Adrenal gland (tissue), 12 donors: Measurements from ENCODE around the gene FBXL20. TPM values are rescaled to one million over a fixed set of nuclear protein-coding genes. Genes with fewer than 3 reads are reported as not detected.

Experiments used
- DNase-seq, 7 donors: peaks; one replicate each; pipeline ENCODE4 v3.0.0-alpha.2; 2019 to 2020
- H3K27ac ChIP-seq, 5 donors: fragments of 200-600 bp; sonication (generic) in 4 of 5; 1 replicate in 3 of 5; 2 replicates in 2 of 5; pipeline versions ENCODE4 v1.5.1 to v1.8.0; 2016 to 2020; ENCODE audit warnings: mild to moderate bottlenecking in 1 of 5
- H3K27me3 ChIP-seq: fragments of 200-600 bp; 2 replicates; pipeline ENCODE4 v1.8.0; 2021
- H3K36me3 ChIP-seq, 2 donors: fragments of 200-600 bp; replicated peaks in 1 of 2; 1 replicate in 1 of 2; 2 replicates in 1 of 2; pipeline versions ENCODE4 v1.5.1 to v1.8.0; 2018 to 2022
- H3K4me1 ChIP-seq, 2 donors: fragments of 200-600 bp; replicated peaks in 1 of 2; 1 replicate in 1 of 2; 2 replicates in 1 of 2; pipeline versions ENCODE4 v1.5.1 to v1.8.0; 2018 to 2021
- H3K4me3 ChIP-seq, 4 donors: fragments of 200-600 bp; sonication (generic) in 3 of 4; one replicate each; pipeline ENCODE4 v1.5.1; 2016 to 2018
- H3K9me3 ChIP-seq, 3 donors: fragments of 200-600 bp; sonication (generic) in 1 of 3; replicated peaks in 1 of 3; 1 replicate in 2 of 3; 2 replicates in 1 of 3; pipeline versions ENCODE4 v1.5.1 to v1.8.0; 2016 to 2021
- CTCF ChIP-seq, 6 experiments: fragments of 450-650 bp in 4 of 6; fragments of 200-600 bp in 2 of 6; sonication (generic) in 1 of 6; IDR thresholded peaks; 1 replicate in 5 of 6; 2 replicates in 1 of 6; pipeline versions ENCODE4 v1.5.1 to v1.8.0; 2016 to 2021; ENCODE audit warnings: antibody characterized with exemption in 6 of 6, mild to moderate bottlenecking in 2 of 6, moderate library complexity in 1 of 6
- POLR2A ChIP-seq, 2 donors: fragments of 450-650 bp; IDR thresholded peaks; one replicate each; pipeline ENCODE4 v1.6.1; 2017; ENCODE audit warnings: antibody characterized with exemption in 2 of 2, mild to moderate bottlenecking in 2 of 2, moderate library complexity in 1 of 2
- WGBS, 4 donors: extraction: QIAGEN DNeasy Blood & Tissue Kit in 2 of 4; methylation state at CpG; one replicate each; pipeline versions ENCODE4 v1.1.5 to v1.1.7; 2013 to 2017; 5-methylcytosine and 5-hydroxymethylcytosine counted together
- intact Hi-C, 2 donors: fragments of 100-400 bp; cut with DNase I; formaldehyde crosslinking; loops; one replicate each; pipeline versions ENCODE4 v1.14.1 to v1.15.0; 2022 to 2023
- polyA plus RNA-seq, 3 donors: library from polyadenylated mRNA; stranded (reverse); fragments of 200-250 nt in 2 of 3; fragments of 350-450 nt in 1 of 3; fragmentation: Illumina TruSeq in 1 of 3; extraction: RNeasy Lipid Tissue Mini Kit (QIAGEN cat#74804) in 1 of 3; gene quantifications; one replicate each; pipeline ENCODE4 v1.2.3, GENCODE V29; 2013 to 2014
- total RNA-seq, 9 donors: library from RNA; depleted of rRNA in 4 of 9; stranded (reverse); fragments of >200 nt in 4 of 9; fragments of 120-200 nt in 1 of 9; fragmentation: NEBNext Ultra II Directional in 1 of 9; extraction: Animal tissue kit (Norgen Biotek cat#: 25700) in 1 of 9; gene quantifications; one replicate each; pipeline versions ENCODE4 v1.1.0 to v1.2.4, GENCODE V29; 2013 to 2023
- donor health status: healthy with polysubstance abuse.
- donor health status: Bipolar disorder and iron deficiency.
- donor health status: DM: yes; HTN: yes; CAD: no.
- donor health status: DM: no; HTN: no; CAD: no.
- donor health status: DM: no; HTN: no; CAD: no.
- donor health status: DM: yes; HTN: yes; CAD: no.

The FBXL20 gene
- total and polyA plus RNA-seq, 12 donors: 3.7 to 41.5 (median 17.3) TPM

DNA sequence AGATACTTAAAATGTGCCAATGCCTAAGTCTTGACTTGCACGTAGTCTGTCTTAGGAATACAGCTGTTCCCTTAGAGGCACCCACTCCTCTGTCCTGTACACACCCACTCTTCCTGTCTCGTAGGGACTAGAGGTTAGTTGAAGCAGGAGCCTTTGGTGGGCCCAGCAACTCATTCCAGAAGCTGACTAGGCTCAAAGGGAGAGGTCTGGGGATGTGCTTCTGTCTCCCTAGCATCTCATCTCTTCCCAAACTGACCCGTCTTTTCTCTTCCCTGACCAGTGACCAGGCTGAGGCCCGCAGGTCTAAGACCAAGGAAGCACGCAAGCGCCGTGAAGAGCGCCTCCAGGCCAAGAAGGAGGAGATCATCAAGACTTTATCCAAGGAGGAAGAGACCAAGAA is 197.2 kb downstream of the FBXL20 start:
- intact Hi-C loops: no loop called here
- WGBS, 4 donors: 80 to 85% (median 84%) methylated on average over 8 of the region's 8 CpGs
- Histone ChIP-seq H3K9me3 (no peaks in the 10 kb centered on the region), H3K27ac (no peak overlapping the region), H3K4me1 (peaks cover 16 to 32% of the 10 kb centered on the region in 2 donors), H3K36me3 (peaks cover 0 to 42% of the 10 kb centered on the region in 2 donors), H3K27me3 (no peaks in the 10 kb centered on the region), H3K4me3 (no peak overlapping the region)
- no peak for DNase-seq
- TF ChIP-seq POLR2A (IDR thresholded peaks at IDR 0.05) (no peak), CTCF (IDR thresholded peaks at IDR 0.05) (no peak)

Other genes with a start within 250 kb of the FBXL20 start
- gene PLXDC1, start 250.0 kb downstream of the FBXL20 start, total RNA-seq: 1 to 10 TPM; 1.3 to 5.0 (median 3.3) TPM
- gene PLXDC1, start 250.0 kb downstream of the FBXL20 start, polyA plus RNA-seq: 1 to 10 TPM; 1.5 to 5.6 (median 4.8) TPM
- not detected for gene ARL5C, start 235.5 kb downstream of the FBXL20 start, total RNA-seq
- not detected for gene ARL5C, start 235.5 kb downstream of the FBXL20 start, polyA plus RNA-seq
- gene CACNB1, start 204.0 kb downstream of the FBXL20 start, total RNA-seq: 1 to 10 TPM in 8 of 9 donors, under 1 TPM in 1; 0.85 to 9.1 (median 5.6) TPM
- 10 to 100 TPM in 2 of 3 donors, 1 to 10 TPM in 1; 3.8 to 28.8 (median 10.5) TPM for gene CACNB1, start 204.0 kb downstream of the FBXL20 start, polyA plus RNA-seq
- gene RPL19, start 201.3 kb downstream of the FBXL20 start, total RNA-seq: 1,000 to 10,000 TPM; 1,513 to 2,859 (median 2,411) TPM
- gene RPL19, start 201.3 kb downstream of the FBXL20 start, polyA plus RNA-seq: 1,000 to 10,000 TPM; 2,256 to 4,908 (median 2,700) TPM
- 1 to 10 TPM in 1 of 9 donors, under 1 TPM in 3, not detected in 5; 0.22 to 1.1 (median 0.60) TPM for gene STAC2, start 175.7 kb downstream of the FBXL20 start, total RNA-seq
- gene STAC2, start 175.7 kb downstream of the FBXL20 start, polyA plus RNA-seq: 1 to 10 TPM in 1 of 3 donors, under 1 TPM in 2; 0.48 to 1.0 (median 0.48) TPM
- 10 to 100 TPM; 13.5 to 29.4 (median 26.4) TPM for gene MED1, start 49.6 kb upstream of the FBXL20 start, total RNA-seq
- 10 to 100 TPM in 1 of 3 donors, 1 to 10 TPM in 2; 3.5 to 28.7 (median 6.7) TPM for gene MED1, start 49.6 kb upstream of the FBXL20 start, polyA plus RNA-seq
- gene CDK12, start 59.9 kb upstream of the FBXL20 start, total RNA-seq: 100 to 1,000 TPM in 1 of 9 donors, 10 to 100 TPM in 8; 23.4 to 206 (median 44.5) TPM
- gene CDK12, start 59.9 kb upstream of the FBXL20 start, polyA plus RNA-seq: 10 to 100 TPM in 2 of 3 donors, 1 to 10 TPM in 1; 7.2 to 37.7 (median 17.6) TPM
- gene NEUROD2, start 206.3 kb upstream of the FBXL20 start, total RNA-seq: not detected
- gene NEUROD2, start 206.3 kb upstream of the FBXL20 start, polyA plus RNA-seq: under 1 TPM in 1 of 3 donors, not detected in 2; 0.08 TPM
- 10 to 100 TPM in 3 of 9 donors, 1 to 10 TPM in 3, under 1 TPM in 2, not detected in 1; 0.32 to 39.7 (median 3.4) TPM for gene PPP1R1B, start 225.3 kb upstream of the FBXL20 start, total RNA-seq
- gene PPP1R1B, start 225.3 kb upstream of the FBXL20 start, polyA plus RNA-seq: 10 to 100 TPM; 37.5 to 58.0 (median 46.9) TPM
- gene STARD3, start 235.5 kb upstream of the FBXL20 start, total RNA-seq: 100 to 1,000 TPM in 3 of 9 donors, 10 to 100 TPM in 6; 38.6 to 129 (median 85.1) TPM
- 100 to 1,000 TPM; 101 to 220 (median 102) TPM for gene STARD3, start 235.5 kb upstream of the FBXL20 start, polyA plus RNA-seq